SK-N-SH (cell line): ENCODE results near the gene ZNF613.

Experiments used
- CTCF ChIP-seq: fragments of 200-600 bp; sonication (generic); IDR thresholded peaks from 2 replicates; pipeline ENCODE4 v1.6.1; 2017; ENCODE audit warnings: antibody characterized with exemption, mild to moderate bottlenecking, moderate library complexity
- EP300 ChIP-seq, 2 experiments: IDR thresholded peaks; 2 replicates each; pipeline versions ENCODE4 v1.4.0 to v1.6.1; 2012; ENCODE audit warnings: borderline replicate concordance in 1 of 2, low read depth in 1 of 2, low read length in 1 of 2
- MAX ChIP-seq: IDR thresholded peaks from 2 replicates; pipeline ENCODE4 v1.4.0; 2012; ENCODE audit warnings: low read depth
- MEF2A ChIP-seq: IDR thresholded peaks from 2 replicates; pipeline ENCODE4 v1.4.0; 2012; ENCODE audit warnings: low read depth, borderline replicate concordance
- POLR2AphosphoS5 ChIP-seq: IDR thresholded peaks from 2 replicates; pipeline ENCODE4 v1.6.1; 2012; ENCODE audit warnings: low read depth, low read length
- REST ChIP-seq: IDR thresholded peaks from 2 replicates; pipeline ENCODE4 v1.6.1; 2012; ENCODE audit warnings: mild to moderate bottlenecking, low read depth, low read length, moderate library complexity
- RFX5 ChIP-seq: IDR thresholded peaks from 2 replicates; pipeline ENCODE4 v1.6.1; 2012; ENCODE audit warnings: mild to moderate bottlenecking, improper control_type of control experiment, low read length
- TAF1 ChIP-seq: IDR thresholded peaks from 2 replicates; pipeline ENCODE4 v1.6.1; 2012; ENCODE audit warnings: low read depth, mild to moderate bottlenecking, low read length, moderate library complexity, borderline replicate concordance

GRCh38 chr19:51980116-51980736 is 53.0 kb downstream of the ZNF613 start:
- TF ChIP-seq CTCF: no peak
- no peak for TF ChIP-seq MEF2A
- no peak for TF ChIP-seq REST
- TF ChIP-seq EP300 (IDR thresholded peaks at IDR 0.05; ENCODE audit: borderline replicate concordance in 1 of 2, low read depth in 1 of 2, low read length in 1 of 2): no peak
- no peak for TF ChIP-seq MAX
- TF ChIP-seq POLR2AphosphoS5: no peak
- no peak for TF ChIP-seq TAF1
- no peak for TF ChIP-seq RFX5
